GM12875 (cell line): ENCODE data around the gene GSTM4.

Source experiments
- H3K4me3 ChIP-seq: one replicate; pipeline ENCODE4 v1.5.1; 2011; ENCODE audit warnings: low read depth, low read length, control low read depth
- TF ChIP-seq, protein P1 (sequence below): IDR thresholded peaks from 2 replicates; pipeline ENCODE4 v1.5.1; 2011; ENCODE audit warnings: low read depth, mild to moderate bottlenecking, control low read depth, inconsistent platforms, low read length, moderate library complexity, borderline replicate concordance; ENCODE audit not compliant: insufficient read depth

GSTM4 gene

DNA sequence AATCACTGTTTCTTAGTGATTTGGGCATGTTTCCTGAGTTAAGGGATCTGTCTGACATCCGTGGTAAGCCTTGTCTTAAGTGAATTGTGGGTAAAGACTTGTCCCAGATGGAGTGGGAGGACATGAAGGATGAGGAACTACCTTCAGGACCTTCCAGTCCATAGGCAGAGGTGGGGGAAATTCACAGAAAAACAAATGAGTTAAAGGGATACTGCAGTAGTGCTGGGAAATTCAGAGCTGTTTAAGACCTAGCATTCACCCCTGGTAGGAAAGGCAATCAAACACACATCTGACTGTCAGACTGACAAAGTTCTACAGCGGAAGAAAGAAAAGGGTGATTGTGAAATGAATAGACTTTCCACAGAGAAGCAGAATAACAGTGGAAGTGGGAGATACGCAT, 39.5 kb upstream of the GSTM4 start:
- H3K4me3 ChIP-seq = no peak overlapping the region
- TF ChIP-seq, protein P1, sequence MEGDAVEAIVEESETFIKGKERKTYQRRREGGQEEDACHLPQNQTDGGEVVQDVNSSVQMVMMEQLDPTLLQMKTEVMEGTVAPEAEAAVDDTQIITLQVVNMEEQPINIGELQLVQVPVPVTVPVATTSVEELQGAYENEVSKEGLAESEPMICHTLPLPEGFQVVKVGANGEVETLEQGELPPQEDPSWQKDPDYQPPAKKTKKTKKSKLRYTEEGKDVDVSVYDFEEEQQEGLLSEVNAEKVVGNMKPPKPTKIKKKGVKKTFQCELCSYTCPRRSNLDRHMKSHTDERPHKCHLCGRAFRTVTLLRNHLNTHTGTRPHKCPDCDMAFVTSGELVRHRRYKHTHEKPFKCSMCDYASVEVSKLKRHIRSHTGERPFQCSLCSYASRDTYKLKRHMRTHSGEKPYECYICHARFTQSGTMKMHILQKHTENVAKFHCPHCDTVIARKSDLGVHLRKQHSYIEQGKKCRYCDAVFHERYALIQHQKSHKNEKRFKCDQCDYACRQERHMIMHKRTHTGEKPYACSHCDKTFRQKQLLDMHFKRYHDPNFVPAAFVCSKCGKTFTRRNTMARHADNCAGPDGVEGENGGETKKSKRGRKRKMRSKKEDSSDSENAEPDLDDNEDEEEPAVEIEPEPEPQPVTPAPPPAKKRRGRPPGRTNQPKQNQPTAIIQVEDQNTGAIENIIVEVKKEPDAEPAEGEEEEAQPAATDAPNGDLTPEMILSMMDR = no peak

DNA sequence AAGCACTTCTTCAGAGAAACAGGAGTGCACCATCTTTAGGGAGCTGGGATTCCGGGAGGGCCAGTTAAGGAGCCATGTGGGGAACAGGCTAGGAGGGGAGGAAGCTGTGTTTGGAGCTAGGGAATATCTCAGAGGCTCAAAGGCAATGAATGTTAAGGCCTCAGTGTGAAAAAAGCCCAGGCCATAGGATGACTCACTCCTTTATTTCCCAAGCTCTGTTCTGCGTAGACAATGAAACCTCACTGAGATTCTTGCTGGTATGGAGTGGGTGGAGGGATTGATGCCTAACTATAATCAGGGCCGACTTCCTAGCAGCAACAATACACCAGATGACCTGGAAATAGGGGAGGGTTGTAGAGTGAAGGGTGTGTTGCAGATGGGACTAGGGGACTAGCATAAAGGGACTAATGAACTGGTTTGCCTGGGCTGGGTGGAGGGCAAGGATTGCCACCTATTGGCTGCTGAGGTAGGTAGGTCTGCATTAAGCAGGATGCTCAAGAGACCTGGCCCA, 38.6 kb upstream of the GSTM4 start:
- no peak overlapping the region for H3K4me3 ChIP-seq
- TF ChIP-seq, protein P1 = no peak

DNA sequence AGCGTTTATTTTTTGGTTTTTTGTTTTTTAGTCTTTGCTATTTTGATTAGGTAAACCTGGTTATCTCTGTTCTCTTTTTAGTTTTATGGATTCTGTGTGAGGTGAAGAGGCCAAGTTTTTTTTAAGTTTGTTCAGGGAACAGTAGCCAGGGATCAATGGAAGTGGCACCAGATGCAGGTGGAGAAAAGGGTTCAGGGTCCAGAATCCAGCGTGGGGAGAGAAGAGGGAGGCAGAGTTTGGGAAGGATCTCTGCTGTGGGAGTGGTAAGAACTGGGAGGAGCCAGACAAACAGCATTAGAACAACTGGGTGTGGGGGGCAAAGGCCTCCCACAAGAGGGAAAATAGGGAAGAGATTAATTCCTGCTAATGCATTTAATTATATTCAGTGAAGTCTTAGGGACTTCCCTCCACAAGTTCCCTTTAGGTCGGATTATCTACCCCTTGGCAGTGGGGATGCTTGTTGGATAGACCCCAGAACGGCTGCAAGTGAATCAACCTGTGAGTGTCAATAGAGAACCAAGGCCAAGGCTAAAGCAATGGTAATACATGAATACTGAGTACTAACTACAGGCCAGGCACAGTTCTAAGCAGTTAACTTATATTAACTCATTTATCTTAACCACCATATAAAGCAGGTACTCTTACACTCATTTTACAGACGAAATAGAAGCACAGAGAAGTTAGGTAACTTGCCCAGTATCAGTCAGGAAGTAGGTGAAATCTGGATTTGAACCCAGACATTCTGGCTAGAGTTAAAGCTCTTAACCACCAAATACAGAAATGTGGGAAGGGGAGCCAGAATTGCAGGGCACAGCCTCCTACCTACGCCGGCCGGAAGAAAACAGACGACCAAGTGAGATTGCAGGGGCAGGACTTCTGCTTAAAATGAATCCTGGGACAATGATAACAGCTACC, 37.0 kb upstream of the GSTM4 start:
- TF ChIP-seq, protein P1 = no peak
- H3K4me3 ChIP-seq = peak overlapping the region; percentile 80

DNA sequence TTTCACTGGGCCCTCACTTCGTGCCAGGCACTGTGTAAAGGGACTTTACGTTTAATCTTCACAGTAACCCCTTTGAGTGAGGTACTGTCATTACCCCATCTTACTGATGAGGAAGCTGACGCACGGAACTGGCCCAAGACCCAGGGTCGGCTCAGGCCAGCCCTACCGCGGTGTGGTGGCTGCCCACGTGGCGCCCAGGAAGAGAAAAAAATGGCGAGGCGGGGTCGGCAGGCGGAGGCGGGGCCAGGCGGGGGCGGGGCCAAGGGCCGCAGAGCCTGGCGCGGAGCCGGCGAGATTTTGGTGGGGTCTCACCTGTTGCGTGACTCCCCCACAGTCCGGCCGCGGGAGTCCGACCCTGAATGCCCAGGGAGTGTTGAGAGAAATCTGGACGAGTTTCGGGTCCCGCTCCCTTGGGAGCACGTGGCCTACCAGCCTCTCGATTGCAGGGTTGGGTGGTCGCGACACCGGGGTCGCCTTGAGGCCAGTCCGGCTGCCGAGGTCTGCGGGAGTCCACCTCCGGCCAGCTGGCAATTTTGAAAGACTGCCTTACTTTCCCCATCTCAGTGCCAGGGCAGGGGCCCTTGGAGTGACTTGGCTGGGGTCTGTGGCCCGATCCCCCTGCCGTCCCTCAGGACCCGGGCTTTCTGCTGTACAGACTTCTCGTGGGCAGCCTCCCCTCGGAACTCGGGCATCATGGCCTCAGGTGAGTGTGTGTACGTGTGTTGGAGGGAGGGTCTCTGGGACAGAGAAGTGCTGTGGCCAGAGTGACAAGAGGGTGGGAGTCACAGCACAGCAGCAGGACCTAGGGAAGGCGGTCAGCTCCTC, 36.1 kb upstream of the GSTM4 start, which contains the start of the genes AMPD2 and GNAT2:
Gene AMPD2 (plus strand): TSS at position 262 of the 825 bp plus-strand sequence. CDS start 1,339 bp downstream, outside the sequence.
Gene GNAT2 (minus strand): TSS at position 41 of the 825 bp plus-strand sequence. CDS start 6,746 bp downstream, outside the sequence.
- H3K4me3 ChIP-seq = peak within 1 kb of the TSS; percentile 80
- TF ChIP-seq, protein P1 = no peak

DNA sequence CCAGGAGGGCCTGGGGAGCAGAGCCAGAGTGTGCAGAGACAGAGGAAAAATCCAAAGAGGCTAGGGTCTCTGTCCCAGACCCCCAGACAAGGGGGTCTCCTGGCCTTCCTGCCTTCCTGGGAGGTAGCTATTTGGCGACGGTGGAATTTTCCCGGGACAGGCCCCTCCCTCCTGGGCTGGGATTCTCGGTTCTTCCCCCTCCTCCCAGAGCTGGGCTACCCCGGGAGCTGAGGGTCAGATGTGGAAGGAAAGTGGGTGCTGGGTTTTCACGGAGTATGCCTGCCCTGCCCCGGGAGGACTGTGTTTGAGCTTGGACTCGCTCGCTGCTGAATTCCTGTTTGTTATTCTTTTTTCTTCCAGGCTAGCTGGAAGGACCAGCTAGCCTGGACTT, 35.5 kb upstream of the GSTM4 start:
- TF ChIP-seq, protein P1 = no peak
- peak overlapping the region; percentile 80 for H3K4me3 ChIP-seq

DNA sequence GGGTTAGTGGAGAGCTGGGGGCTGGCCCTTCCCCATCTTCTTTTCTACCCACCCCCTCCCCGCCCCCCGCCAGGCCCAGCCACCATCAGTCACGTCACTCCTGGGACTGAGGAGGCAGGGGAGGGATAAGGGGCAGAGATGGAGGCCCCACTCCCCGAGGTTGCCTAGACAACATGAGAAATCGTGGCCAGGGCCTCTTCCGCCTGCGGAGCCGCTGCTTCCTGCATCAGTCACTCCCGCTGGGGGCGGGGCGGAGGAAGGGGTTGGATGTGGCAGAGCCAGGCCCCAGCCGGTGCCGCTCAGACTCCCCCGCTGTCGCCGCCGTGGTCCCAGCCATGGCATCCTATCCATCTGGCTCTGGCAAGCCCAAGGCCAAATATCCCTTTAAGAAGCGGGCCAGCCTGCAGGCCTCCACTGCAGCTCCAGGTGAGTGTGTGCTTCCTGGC, 35.0 kb upstream of the GSTM4 start:
- TF ChIP-seq, protein P1 = no peak
- H3K4me3 ChIP-seq = peak overlapping the region; percentile 80
